GM19023 (cell line): ENCODE data around the gene OLA1.
"Not testable (repeated sequence)": the region's sequence is repeated elsewhere in the genome, so short reads cannot be mapped to it uniquely, and the experiment has no call there.

Source experiments
- ATAC-seq: cut with Tn5 transposase; IDR thresholded peaks from one replicate; pipeline ENCODE4 v1.9.1; 2021; ENCODE audit warnings: mild to moderate bottlenecking, moderate library complexity; ENCODE audit not compliant: unreplicated experiment

The OLA1 gene

GRCh38 chr2:174248187-174248997 lies at the start of gene OLA1:
Gene OLA1, minus strand, starts transcription at chr2:174248532. Its CDS starts 1,717 bp downstream, at chr2:174246815.
- ATAC-seq, result peak; percentile 97

- no peak for ATAC-seq
Observed at GRCh38 chr2:174292908-174293307, 44.6 kb upstream of the OLA1 start.

DNA sequence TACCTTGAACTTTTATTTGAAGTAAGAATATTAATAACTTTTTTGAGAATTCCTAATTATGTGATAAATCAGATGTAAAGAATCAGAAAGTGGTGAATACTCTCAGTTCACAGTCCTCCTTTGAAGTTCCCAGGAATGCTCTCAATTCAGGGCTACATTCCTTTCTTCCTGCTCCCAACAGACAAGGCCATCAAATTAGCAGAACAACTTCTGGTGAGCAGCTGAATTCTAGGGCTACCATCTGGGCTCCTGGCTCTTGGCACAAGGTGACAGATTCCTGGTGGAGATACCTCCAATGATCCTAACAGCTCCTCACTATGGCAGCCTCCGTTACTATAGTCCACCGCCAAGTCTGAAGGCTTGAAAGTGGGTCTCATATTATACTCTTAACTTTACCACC lies 37.8 kb upstream of the OLA1 start:
- ATAC-seq, result no peak

DNA sequence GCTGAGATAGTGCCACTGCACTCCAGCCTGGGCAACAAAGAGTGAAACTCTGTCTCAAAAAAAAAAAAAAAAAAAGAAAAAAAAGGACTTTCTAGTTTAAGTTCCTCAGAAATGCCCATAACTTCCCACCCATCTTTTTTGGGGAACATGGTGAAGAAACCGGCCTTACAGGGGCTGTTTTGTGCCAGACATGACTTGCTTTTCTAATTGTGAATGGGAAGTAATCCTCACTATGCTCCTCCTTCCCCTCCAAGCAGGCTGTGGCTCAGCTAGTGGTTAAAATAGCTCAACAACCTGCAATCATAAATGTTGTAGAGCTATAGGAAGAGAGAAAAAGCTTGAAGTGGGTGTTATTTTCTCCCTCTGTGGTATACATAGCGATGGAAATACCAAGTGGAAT lies 34.1 kb upstream of the OLA1 start:
- ATAC-seq, result no peak

GRCh38 chr2:174281736-174282135 lies 33.4 kb upstream of the OLA1 start:
- no peak for ATAC-seq

- no peak for ATAC-seq
Observed at GRCh38 chr2:174280596-174280995, 32.3 kb upstream of the OLA1 start.

DNA sequence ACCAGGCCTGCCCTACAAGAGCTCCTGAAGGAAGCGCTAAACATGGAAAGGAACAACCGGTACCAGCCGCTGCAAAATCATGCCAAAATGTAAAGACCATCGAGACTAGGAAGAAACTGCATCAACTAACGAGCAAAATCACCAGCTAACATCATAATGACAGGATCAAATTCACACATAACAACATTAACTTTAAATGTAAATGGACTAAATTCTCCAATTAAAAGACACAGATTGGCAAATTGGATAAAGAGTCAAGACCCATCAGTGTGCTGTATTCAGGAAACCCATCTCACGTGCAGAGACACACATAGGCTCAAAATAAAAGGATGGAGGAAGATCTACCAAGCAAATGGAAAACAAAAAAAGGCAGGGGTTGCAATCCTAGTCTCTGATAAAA lies 21.9 kb upstream of the OLA1 start:
- ATAC-seq, result not testable (repeated sequence)

- ATAC-seq, result no peak
Observed at GRCh38 chr2:174266288-174266687, 18.0 kb upstream of the OLA1 start.

GRCh38 chr2:174263997-174264396 lies 15.7 kb upstream of the OLA1 start:
- no peak for ATAC-seq

GRCh38 chr2:174259981-174260380 lies 11.6 kb upstream of the OLA1 start:
- ATAC-seq, result no peak

DNA sequence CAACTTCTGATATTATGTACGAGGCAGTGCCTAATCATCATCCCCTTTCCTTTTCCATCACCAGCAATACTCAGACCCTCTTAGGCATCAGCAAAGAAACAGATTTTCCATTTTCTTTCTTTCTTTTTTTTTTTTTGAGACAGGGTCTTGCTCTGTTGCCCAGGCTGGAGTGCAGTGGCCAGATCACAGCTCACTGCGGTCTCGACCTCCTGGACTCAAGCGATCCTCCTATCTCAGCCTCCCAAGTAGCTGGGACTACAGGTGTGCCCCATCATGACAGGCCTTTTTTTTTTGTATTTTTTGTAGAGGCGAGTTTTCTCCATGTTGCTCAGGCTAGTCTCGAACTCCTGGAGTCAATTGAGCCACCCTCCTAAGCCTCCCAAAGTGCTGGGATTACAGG lies 5.9 kb upstream of the OLA1 start:
- no peak for ATAC-seq

GRCh38 chr2:174248998-174249592 lies 763 bp upstream of the OLA1 start:
- no peak for ATAC-seq

DNA sequence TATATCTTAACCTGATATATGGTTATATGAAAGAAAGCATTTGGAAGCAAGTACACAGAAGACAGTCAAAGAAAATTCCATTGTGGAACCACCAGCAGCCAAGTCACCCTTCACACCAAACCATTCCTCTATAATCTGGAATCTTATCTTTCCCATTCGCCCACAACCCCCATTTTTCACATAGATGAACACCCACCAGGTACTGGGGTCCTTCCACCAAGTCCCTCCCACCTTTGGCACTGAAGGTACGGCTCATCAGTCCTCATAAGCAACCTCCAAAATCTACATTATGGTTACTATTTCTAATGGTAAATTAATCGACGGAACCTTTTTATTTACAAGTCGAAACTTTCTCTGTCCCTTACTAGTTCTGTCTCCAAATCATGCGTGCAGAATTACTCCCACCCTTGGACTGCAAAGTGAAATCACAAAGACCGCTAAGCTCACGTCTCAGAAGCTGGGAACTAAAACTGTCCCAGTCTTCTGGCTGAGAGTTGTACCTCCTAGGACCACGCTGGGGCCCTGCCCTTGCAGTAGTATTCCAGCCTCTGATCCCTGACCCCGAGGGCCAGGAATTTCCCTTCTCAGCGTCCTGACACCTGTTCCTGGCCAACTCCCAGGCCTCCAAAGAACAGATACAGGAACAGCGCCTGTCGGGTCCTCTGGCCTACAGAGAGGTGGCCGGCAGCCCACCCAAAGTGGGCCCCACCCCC lies 702 bp downstream of the OLA1 start:
- ATAC-seq, result peak; percentile 5

DNA sequence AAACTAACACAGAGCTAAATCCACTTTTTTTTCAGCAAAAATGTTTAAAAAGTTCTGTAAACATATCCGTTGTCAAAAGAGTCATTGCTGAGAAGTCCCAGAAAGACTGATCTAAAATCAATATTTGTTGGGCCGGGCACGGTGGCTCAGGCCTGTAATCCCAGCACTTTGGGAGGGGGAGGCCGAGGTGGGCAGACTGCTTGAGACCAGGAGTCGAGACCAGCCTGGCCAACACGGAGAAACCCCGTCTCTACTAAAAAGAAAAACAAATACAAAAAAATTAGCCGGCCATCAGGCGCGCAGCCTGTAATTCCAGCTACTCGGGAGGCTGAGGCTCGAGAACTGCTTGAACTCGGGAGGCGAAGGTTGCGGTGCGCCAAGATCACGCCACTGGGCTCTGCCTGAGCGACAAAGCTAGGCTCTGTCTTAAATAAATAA lies 1.4 kb downstream of the OLA1 start:
- ATAC-seq, result no peak

DNA sequence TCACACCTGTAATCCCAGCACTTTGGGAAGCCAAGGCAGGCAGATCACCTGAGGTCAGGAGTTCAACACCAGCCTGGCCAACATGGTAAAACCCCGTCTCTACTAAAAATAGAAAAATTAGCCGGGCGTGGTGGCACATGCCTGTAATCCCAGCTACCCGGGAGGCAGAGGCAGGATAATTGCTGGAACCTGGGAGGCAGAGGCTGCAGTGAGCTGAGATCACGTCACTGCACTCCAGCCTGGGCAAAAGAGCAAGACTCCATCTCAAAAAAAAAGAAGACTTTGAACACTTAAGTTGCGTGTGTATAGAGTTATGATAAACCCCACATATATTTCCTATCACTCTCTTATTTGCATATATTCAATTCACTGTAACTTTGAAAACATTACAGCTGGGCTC lies 2.7 kb downstream of the OLA1 start:
- not testable (repeated sequence) for ATAC-seq

- ATAC-seq, result no peak
Observed at GRCh38 chr2:174245065-174245464, 3.3 kb downstream of the OLA1 start.

DNA sequence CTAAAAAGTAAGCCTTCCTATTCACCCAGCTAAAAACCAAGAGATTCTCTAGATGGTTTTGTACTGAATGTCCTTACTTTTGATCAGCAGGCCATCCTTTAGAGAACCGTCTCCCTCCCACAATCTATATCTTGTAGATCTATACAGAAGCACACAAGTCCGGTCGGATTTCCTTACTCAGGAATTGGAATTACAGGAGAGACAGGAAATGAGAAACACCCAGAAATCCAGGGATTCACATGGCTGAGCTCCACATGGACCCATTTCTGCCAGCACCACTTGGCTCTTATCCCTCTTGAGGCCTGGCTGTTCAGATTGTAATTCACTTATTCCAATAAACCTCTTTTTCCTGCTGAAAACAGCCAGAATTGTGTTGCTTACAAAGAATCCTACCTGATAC lies 4.5 kb downstream of the OLA1 start:
- no peak for ATAC-seq

DNA sequence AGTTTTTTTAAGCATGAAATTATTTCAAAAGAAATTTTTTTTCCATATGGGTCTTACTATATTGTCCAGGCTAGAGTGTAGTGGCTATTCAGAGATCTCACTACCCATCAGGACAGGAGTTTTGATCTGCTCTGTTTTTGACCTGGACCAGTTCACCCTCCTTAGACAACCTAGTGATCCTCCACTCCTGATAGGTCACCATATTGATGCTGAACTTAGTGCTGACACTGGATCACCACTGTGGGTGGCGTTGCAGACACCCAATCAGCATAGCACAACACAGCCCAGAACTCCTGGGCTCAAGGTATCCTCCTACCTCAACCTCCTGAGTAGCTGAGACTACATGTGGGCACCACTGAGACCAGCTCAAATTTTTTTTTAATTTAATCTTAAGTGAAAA lies 8.2 kb downstream of the OLA1 start:
- no peak for ATAC-seq

DNA sequence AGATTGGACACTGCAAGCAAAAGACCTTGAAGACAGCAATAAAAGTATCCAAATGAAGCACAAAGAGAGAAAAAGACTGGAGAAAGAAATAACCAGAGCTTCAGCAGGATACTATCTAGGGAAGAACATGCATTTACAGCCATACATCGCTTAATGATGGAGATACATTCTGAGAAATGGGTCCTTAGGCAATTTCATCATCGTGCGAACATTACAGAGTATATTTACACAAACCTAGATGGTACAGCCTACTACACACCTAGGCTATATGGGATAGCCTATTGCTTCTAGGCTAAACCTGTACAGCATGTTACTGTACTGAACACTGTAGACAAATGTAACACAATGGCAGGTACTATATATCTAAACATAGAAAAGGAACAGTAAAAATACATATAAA lies 11.9 kb downstream of the OLA1 start:
- ATAC-seq, result no peak

DNA sequence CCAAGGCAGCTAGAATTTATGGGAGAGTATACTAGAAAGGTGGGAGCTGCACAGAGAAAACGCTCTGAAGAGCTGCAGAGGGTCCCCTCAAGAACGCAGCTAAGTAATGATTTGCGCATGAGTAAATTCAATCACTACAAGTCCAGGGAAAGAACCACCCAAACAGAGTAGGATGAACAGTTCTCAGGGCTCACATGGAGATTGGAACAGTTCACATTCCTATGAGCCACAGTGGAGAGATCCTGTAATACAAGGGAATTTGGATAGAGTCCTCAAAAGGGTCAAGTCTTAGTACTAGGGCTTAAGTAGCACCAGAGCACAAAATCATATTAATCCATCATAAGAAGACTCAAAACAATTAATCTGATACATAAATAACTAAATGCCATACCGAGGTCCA lies 12.7 kb downstream of the OLA1 start:
- ATAC-seq, result no peak

GRCh38 chr2:174233771-174234275 lies 14.5 kb downstream of the OLA1 start:
- no peak for ATAC-seq

- ATAC-seq, result no peak
Observed at GRCh38 chr2:174227748-174228147, 20.6 kb downstream of the OLA1 start.
